GM21367 (cell line): Measurements from ENCODE around the gene SLC35E2B.
"Not testable (repeated sequence)": the region's sequence is repeated elsewhere in the genome, so short reads cannot be mapped to it uniquely, and the experiment has no call there.

Source experiments
- ATAC-seq: cut with Tn5 transposase; IDR thresholded peaks from one replicate; pipeline ENCODE4 v1.9.1; 2021; ENCODE audit not compliant: unreplicated experiment

Gene SLC35E2B

GRCh38 chr1:1677718-1678580 is 14.6 kb downstream of the SLC35E2B start:
- peak; percentile 61 for ATAC-seq

GRCh38 chr1:1676087-1676486 is 16.5 kb downstream of the SLC35E2B start:
- ATAC-seq, result not testable (repeated sequence)

GRCh38 chr1:1675218-1675617 is 17.4 kb downstream of the SLC35E2B start:
- not testable (repeated sequence) for ATAC-seq

GRCh38 chr1:1674806-1675205 is 17.8 kb downstream of the SLC35E2B start:
- not testable (repeated sequence) for ATAC-seq

- ATAC-seq, result no peak
These were observed 20.2 kb downstream of the SLC35E2B start for GRCh38 chr1:1672181-1672965.

GRCh38 chr1:1671365-1672119 is 21.1 kb downstream of the SLC35E2B start:
- no peak for ATAC-seq

GRCh38 chr1:1670866-1671265 is 21.7 kb downstream of the SLC35E2B start:
- no peak for ATAC-seq

- no peak for ATAC-seq
These were observed 22.8 kb downstream of the SLC35E2B start for GRCh38 chr1:1669468-1670440.

- ATAC-seq, result no peak
These were observed 26.1 kb downstream of the SLC35E2B start for GRCh38 chr1:1666526-1666925.

GRCh38 chr1:1665815-1666251 is 26.8 kb downstream of the SLC35E2B start:
- no peak for ATAC-seq

GRCh38 chr1:1664941-1665814 is 27.4 kb downstream of the SLC35E2B start:
- ATAC-seq, result no peak

GRCh38 chr1:1664318-1664717 is 28.3 kb downstream of the SLC35E2B start:
- not testable (repeated sequence) for ATAC-seq

- ATAC-seq, result not testable (repeated sequence)
These were observed 29.6 kb downstream of the SLC35E2B start for GRCh38 chr1:1662830-1663560.

- ATAC-seq, result not testable (repeated sequence)
These were observed 30.2 kb downstream of the SLC35E2B start for GRCh38 chr1:1662392-1662791.

- peak; percentile 61 for ATAC-seq
These were observed 33.7 kb downstream of the SLC35E2B start, which contains the start of gene CDK11B for GRCh38 chr1:1658583-1659549. Gene CDK11B (minus strand): TSS chr1:1659004. CDS start chr1:1657485, 1,519 bp downstream.

- not testable (repeated sequence) for ATAC-seq
These were observed 44.3 kb downstream of the SLC35E2B start for GRCh38 chr1:1648265-1648664.
